Trophoblast cell (in vitro differentiated cells and primary cell): ENCODE data around the gene RNF11.

Experiments used
- DNase-seq, 2 donors: peaks; one replicate each; pipeline ENCODE4 v3.0.0-alpha.2; 2016
- H2AFZ ChIP-seq: 2 replicates; pipeline ENCODE4 v1.6.1; 2013; ENCODE audit warnings: low read length, moderate library complexity, mild to moderate bottlenecking; ENCODE audit not compliant: insufficient read depth, poor library complexity
- H2AK5ac ChIP-seq: 2 replicates; pipeline ENCODE4 v1.6.1; 2013; ENCODE audit warnings: mild to moderate bottlenecking, low read length
- H2BK120ac ChIP-seq: 2 replicates; pipeline ENCODE4 v1.6.1; 2013; ENCODE audit warnings: low read length, mild to moderate bottlenecking, moderate library complexity; ENCODE audit not compliant: insufficient read depth, poor library complexity
- H2BK12ac ChIP-seq: 2 replicates; pipeline ENCODE4 v1.6.1; 2013; ENCODE audit warnings: mild to moderate bottlenecking, low read length, moderate library complexity
- H2BK5ac ChIP-seq: 2 replicates; pipeline ENCODE4 v1.6.1; 2013; ENCODE audit warnings: low read length, low read depth, moderate library complexity, mild to moderate bottlenecking; ENCODE audit not compliant: poor library complexity
- H3K14ac ChIP-seq: 2 replicates; pipeline ENCODE4 v1.6.1; 2013; ENCODE audit warnings: mild to moderate bottlenecking, low read length
- H3K18ac ChIP-seq: 2 replicates; pipeline ENCODE4 v1.6.1; 2013; ENCODE audit warnings: mild to moderate bottlenecking, low read length
- H3K23ac ChIP-seq: 2 replicates; pipeline ENCODE4 v1.6.1; 2013; ENCODE audit warnings: low read length
- H3K27ac ChIP-seq: 2 replicates; pipeline ENCODE4 v1.5.1; 2013; ENCODE audit warnings: low read depth, mild to moderate bottlenecking, inconsistent platforms, low read length, moderate library complexity
- H3K27me3 ChIP-seq: 2 replicates; pipeline ENCODE4 v1.6.1; 2013; ENCODE audit warnings: inconsistent platforms, mild to moderate bottlenecking, low read length, moderate library complexity; ENCODE audit not compliant: insufficient read depth
- H3K36me3 ChIP-seq, 2 experiments: 1 replicate in 1 of 2; 2 replicates in 1 of 2; pipeline ENCODE4 v1.6.1; 2013; ENCODE audit warnings: low read length in 2 of 2, mild to moderate bottlenecking in 2 of 2, moderate library complexity in 1 of 2; ENCODE audit not compliant: insufficient read depth in 2 of 2, control insufficient read depth in 1 of 2
- H3K4ac ChIP-seq: 2 replicates; pipeline ENCODE4 v1.6.1; 2013; ENCODE audit warnings: low read depth, mild to moderate bottlenecking, low read length, moderate library complexity
- H3K4me1 ChIP-seq, 2 experiments: 1 replicate in 1 of 2; 2 replicates in 1 of 2; pipeline ENCODE4 v1.6.1; 2013; ENCODE audit warnings: low read length in 2 of 2, mild to moderate bottlenecking in 2 of 2, moderate library complexity in 1 of 2; ENCODE audit not compliant: insufficient read depth in 2 of 2, control insufficient read depth in 1 of 2
- H3K4me2 ChIP-seq: 2 replicates; pipeline ENCODE4 v1.6.1; 2013; ENCODE audit warnings: inconsistent platforms, mild to moderate bottlenecking, low read length, moderate library complexity
- H3K4me3 ChIP-seq: 2 replicates; pipeline ENCODE4 v1.5.1; 2013; ENCODE audit warnings: mild to moderate bottlenecking, low read depth, low read length, inconsistent platforms
- H3K79me1 ChIP-seq: one replicate; pipeline ENCODE4 v1.6.1; 2013; ENCODE audit warnings: low read length
- H3K79me2 ChIP-seq: 2 replicates; pipeline ENCODE4 v1.6.1; 2013; ENCODE audit warnings: low read length, mild to moderate bottlenecking; ENCODE audit not compliant: control insufficient read depth, insufficient read depth, poor library complexity
- H3K9ac ChIP-seq: 2 replicates; pipeline ENCODE4 v1.6.1; 2013; ENCODE audit warnings: mild to moderate bottlenecking, low read length
- H3K9me3 ChIP-seq: 2 replicates; pipeline ENCODE4 v1.6.1; 2013; ENCODE audit warnings: low read depth, mild to moderate bottlenecking, control low read depth, inconsistent platforms, low read length; ENCODE audit not compliant: insufficient read depth
- H4K12ac ChIP-seq: 2 replicates; pipeline ENCODE4 v1.6.1; 2013; ENCODE audit warnings: low read depth, mild to moderate bottlenecking, low read length, moderate library complexity
- H4K8ac ChIP-seq: 2 replicates; pipeline ENCODE4 v1.6.1; 2013; ENCODE audit warnings: low read depth, mild to moderate bottlenecking, low read length, moderate library complexity
- H4K91ac ChIP-seq: one replicate; pipeline ENCODE4 v1.6.1; 2013; ENCODE audit warnings: low read depth, mild to moderate bottlenecking, low read length, moderate library complexity
- WGBS: extraction: QIAGEN DNeasy Blood & Tissue Kit; methylation state at CpG from one replicate; pipeline ENCODE4 v1.1.7; 2013; ENCODE audit warnings: missing lambda C conversion rate; ENCODE audit not compliant: insufficient read length, insufficient coverage; ENCODE audit errors: extremely low coverage; 5-methylcytosine and 5-hydroxymethylcytosine counted together

The RNF11 gene

DNA sequence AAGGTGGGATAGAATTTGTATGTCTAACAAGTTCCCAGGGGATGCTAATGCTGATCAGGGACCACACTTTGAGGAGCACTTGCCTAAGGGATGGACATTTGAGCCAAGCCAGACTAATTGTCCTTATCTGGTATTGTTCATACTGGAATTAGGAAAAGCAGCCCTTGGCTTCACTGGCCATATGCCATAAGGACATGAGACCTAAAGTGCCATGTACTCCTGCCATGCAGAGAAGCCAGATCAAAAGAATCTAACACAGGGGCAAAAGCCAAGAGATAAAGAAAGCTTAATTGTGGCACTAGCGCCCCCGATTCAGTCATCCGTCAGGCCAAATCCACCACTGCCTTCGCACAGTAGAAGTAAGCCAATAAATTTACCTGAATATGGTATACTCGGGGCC, 45.7 kb downstream of the RNF11 start:
- H3K9me3 ChIP-seq = no peaks in the 10 kb centered on the region
- peaks cover 2 to 8% of the 10 kb centered on the region in 2 experiments for H3K36me3 ChIP-seq
- H4K12ac ChIP-seq = no peak overlapping the region
- H3K27me3 ChIP-seq = no peaks in the 10 kb centered on the region
- no peak overlapping the region for H2BK120ac ChIP-seq
- H2BK5ac ChIP-seq = no peak overlapping the region
- H3K18ac ChIP-seq = no peak overlapping the region
- no peaks in the 10 kb centered on the region for H3K79me2 ChIP-seq
- no peak overlapping the region for H2AK5ac ChIP-seq
- WGBS = no CpG with 5 or more reads among the region's 5 CpGs
- H2AFZ ChIP-seq = no peak overlapping the region
- H3K79me1 ChIP-seq = no peaks in the 10 kb centered on the region
- no peaks in the 10 kb centered on the region for H3K4me1 ChIP-seq
- no peak overlapping the region for H3K4me2 ChIP-seq
- no peak overlapping the region for H3K4me3 ChIP-seq
- DNase-seq = no peak
- H2BK12ac ChIP-seq = no peak overlapping the region
- no peak overlapping the region for H3K4ac ChIP-seq
- H4K8ac ChIP-seq = no peak overlapping the region
- H3K9ac ChIP-seq = no peak overlapping the region
- no peak overlapping the region for H3K23ac ChIP-seq
- no peak overlapping the region for H3K27ac ChIP-seq
- no peak overlapping the region for H3K14ac ChIP-seq
- H4K91ac ChIP-seq = no peak overlapping the region

DNA sequence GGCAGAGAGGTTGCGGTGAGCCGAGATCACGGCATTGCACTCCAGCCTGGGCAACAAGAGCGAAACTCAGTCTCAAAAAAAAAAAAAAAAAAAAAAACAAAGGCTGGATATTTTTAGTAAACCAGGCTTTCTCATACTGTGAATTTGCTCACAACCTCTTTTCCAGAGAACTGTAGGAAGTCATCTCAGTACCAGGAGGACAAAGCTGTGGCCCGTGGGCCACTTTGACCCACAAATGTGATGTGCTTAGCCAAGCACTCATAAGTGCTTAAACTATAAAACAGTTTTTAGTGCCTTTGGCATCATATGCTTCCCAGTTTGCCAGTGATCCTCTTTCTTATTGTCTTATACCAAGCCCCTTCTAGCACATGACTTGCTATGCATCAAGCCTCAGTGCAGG, 46.5 kb downstream of the RNF11 start:
- no CpG with 5 or more reads among the region's 5 CpGs for WGBS

DNA sequence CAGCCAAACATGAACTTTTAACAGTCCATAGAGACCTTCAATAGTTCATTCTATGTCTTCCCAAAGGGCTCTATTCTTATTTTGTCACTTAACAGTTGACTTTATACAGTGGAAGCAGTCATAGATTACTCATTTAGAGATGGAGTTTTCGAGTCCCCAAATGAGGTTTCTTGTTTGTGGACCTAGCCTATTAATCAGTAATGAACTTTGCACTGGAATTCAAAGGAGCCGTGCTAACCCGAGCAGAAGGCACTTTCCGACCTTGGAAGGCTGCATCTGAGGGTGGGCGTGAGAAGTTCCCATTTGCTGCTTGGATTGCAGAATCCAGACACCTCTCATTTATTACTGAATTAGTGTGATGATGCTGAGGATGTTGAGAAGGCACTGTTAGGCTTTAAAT, 47.9 kb downstream of the RNF11 start:
- Histone ChIP-seq H3K27ac (no peak overlapping the region), H2AFZ (no peak overlapping the region), H2BK5ac (no peak overlapping the region), H3K36me3 (peaks cover 4 to 9% of the 10 kb centered on the region in 2 experiments), H3K79me2 (no peaks in the 10 kb centered on the region), H4K12ac (no peak overlapping the region), H4K8ac (no peak overlapping the region), H4K91ac (no peak overlapping the region), H3K14ac (no peak overlapping the region), H3K4me3 (no peak overlapping the region), H2BK12ac (no peak overlapping the region), H2AK5ac (no peak overlapping the region), H3K4me2 (no peak overlapping the region), H3K18ac (no peak overlapping the region), H3K9me3 (peaks cover 4% of the 10 kb centered on the region), H3K79me1 (no peaks in the 10 kb centered on the region), H3K27me3 (no peaks in the 10 kb centered on the region), H2BK120ac (no peak overlapping the region), H3K23ac (no peak overlapping the region), H3K4ac (no peak overlapping the region), H3K9ac (no peak overlapping the region), H3K4me1 (no peaks in the 10 kb centered on the region)
- no peak for DNase-seq
- no CpG with 5 or more reads among the region's 5 CpGs for WGBS

More for the DNA sequence above, 46.5 kb downstream of the RNF11 start:
- Histone ChIP-seq H4K8ac (no peak overlapping the region), H3K27ac (no peak overlapping the region), H3K4me1 (no peaks in the 10 kb centered on the region), H3K18ac (no peak overlapping the region), H3K14ac (no peak overlapping the region), H3K27me3 (no peaks in the 10 kb centered on the region), H3K79me2 (no peaks in the 10 kb centered on the region), H2BK5ac (no peak overlapping the region), H3K9me3 (no peaks in the 10 kb centered on the region), H3K23ac (no peak overlapping the region), H3K79me1 (no peaks in the 10 kb centered on the region), H2AK5ac (no peak overlapping the region), H3K4me2 (no peak overlapping the region), H4K12ac (no peak overlapping the region), H2AFZ (no peak overlapping the region), H3K4me3 (no peak overlapping the region), H2BK12ac (no peak overlapping the region), H2BK120ac (no peak overlapping the region), H3K36me3 (peaks cover 2 to 5% of the 10 kb centered on the region in 2 experiments), H3K9ac (no peak overlapping the region), H3K4ac (no peak overlapping the region), H4K91ac (no peak overlapping the region)
- DNase-seq = no peak

DNA sequence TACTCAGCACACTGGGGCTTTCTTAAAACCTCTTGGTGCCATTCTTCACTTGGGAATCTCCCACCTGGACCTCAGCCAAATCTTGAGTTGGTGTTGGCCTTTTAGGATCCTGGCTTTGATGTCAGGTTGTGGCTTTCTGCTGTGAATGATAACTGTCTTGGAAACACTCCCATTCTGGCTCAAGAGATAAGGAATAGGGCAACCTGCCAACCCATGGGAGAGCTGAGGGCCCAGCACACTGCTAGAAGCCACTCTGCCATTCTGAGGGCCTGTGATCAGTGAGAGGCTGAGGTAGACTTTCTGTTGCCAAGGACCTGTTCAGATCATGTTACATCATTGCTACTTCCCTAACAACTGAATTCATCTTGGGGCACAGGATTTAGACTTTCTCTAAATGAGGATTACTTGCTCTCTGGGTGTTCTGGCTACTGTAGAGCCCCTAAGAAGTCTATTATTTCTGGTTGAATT, 48.4 kb downstream of the RNF11 start:
- H3K9ac ChIP-seq = no peak overlapping the region

More for the DNA sequence above, 48.4 kb downstream of the RNF11 start:
- H3K4me1 ChIP-seq = no peaks in the 10 kb centered on the region
- H2AFZ ChIP-seq = no peak overlapping the region
- H3K4ac ChIP-seq = no peak overlapping the region
- no peak overlapping the region for H3K4me2 ChIP-seq
- H3K4me3 ChIP-seq = no peak overlapping the region
- H3K79me1 ChIP-seq = no peaks in the 10 kb centered on the region
- no peak overlapping the region for H3K14ac ChIP-seq
- no peak overlapping the region for H4K12ac ChIP-seq
- no peak overlapping the region for H3K18ac ChIP-seq
- H4K8ac ChIP-seq = no peak overlapping the region
- no peak overlapping the region for H2BK120ac ChIP-seq
- no peak overlapping the region for H2BK5ac ChIP-seq
- H3K27ac ChIP-seq = no peak overlapping the region
- H3K79me2 ChIP-seq = no peaks in the 10 kb centered on the region
- H4K91ac ChIP-seq = no peak overlapping the region
- no peaks in the 10 kb centered on the region for H3K27me3 ChIP-seq
- peaks cover 4% of the 10 kb centered on the region for H3K9me3 ChIP-seq
- H2AK5ac ChIP-seq = no peak overlapping the region
- no peak overlapping the region for H2BK12ac ChIP-seq
- H3K23ac ChIP-seq = no peak overlapping the region
- DNase-seq = no peak
- H3K36me3 ChIP-seq = peaks cover 4 to 9% of the 10 kb centered on the region in 2 experiments
